BLaER1 treated with 17β-estradiol and CSF1 and Interleukin-3, amounts not matched to agents 10 nM and 100 nM (cell line): ENCODE data around the gene ADAM10.

Experiments used
- H3K27ac ChIP-seq, 11 experiments: shearing (Covaris generic); formaldehyde crosslinking; 2 replicates each; pipeline ENCODE4 v1.8.1; 2022
- H3K27me3 ChIP-seq, 11 experiments: shearing (Covaris generic); formaldehyde crosslinking; 2 replicates each; pipeline ENCODE4 v1.8.1; 2022
- H3K36me3 ChIP-seq, 11 experiments: shearing (Covaris generic); formaldehyde crosslinking; 2 replicates each; pipeline ENCODE4 v1.8.1; 2022
- H3K4me1 ChIP-seq, 10 experiments: shearing (Covaris generic); formaldehyde crosslinking; 2 replicates each; pipeline ENCODE4 v1.8.1; 2022
- H3K4me2 ChIP-seq, 11 experiments: shearing (Covaris generic); formaldehyde crosslinking; 2 replicates each; pipeline ENCODE4 v1.8.1; 2022
- H3K4me3 ChIP-seq, 10 experiments: shearing (Covaris generic); formaldehyde crosslinking; 2 replicates each; pipeline ENCODE4 v1.8.1; 2022
- H3K9ac ChIP-seq, 11 experiments: shearing (Covaris generic); formaldehyde crosslinking; 2 replicates each; pipeline ENCODE4 v1.8.1; 2022
- H3K9me3 ChIP-seq, 11 experiments: shearing (Covaris generic); formaldehyde crosslinking; replicated peaks in 1 of 11; 2 replicates each; pipeline ENCODE4 v1.8.1; 2022
- H4K20me1 ChIP-seq, 11 experiments: shearing (Covaris generic); formaldehyde crosslinking; 2 replicates each; pipeline ENCODE4 v1.8.1; 2022
- Cebpa-rat ChIP-seq, 11 experiments: shearing (Covaris generic); IDR thresholded peaks; 2 replicates each; pipeline ENCODE4 v1.8.1; 2022

ADAM10 gene

DNA sequence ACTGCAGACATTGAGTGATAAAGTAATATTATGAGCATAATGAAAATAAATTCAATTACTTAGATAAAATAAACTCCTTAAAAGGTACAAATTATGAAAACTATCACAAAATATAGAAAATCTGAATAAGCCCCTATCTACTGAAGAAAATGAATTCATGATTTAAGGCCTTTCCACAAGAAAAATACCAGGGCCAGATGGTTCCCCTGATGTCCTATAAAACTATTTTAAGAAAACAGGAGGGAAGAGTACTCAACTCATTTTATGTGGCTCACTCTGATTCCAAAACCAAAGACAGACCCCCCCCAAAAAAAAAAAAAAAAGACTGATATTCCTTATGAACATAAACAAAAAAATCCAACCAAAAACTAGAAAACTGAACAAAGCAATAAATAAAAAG, 59.9 kb downstream of the ADAM10 start:
- no peak for TF ChIP-seq Cebpa-rat (IDR thresholded peaks at IDR 0.05)
- peaks cover 49 to 87% (median 66%) of the 10 kb centered on the region in 11 experiments for H3K36me3 ChIP-seq
- no peak overlapping the region for H3K4me3 ChIP-seq
- peak overlapping the region in 3 of 11 experiments; percentile 21 to 71 (median 70); a peak in 5 of 22 replicates for H3K4me2 ChIP-seq
- H3K27ac ChIP-seq = no peak overlapping the region
- peaks cover 0 to 15% (median 5%) of the 10 kb centered on the region in 11 experiments; a peak in 9 of 22 replicates for H3K9me3 ChIP-seq
- H3K27me3 ChIP-seq = no peaks in the 10 kb centered on the region
- H3K4me1 ChIP-seq = peaks cover 26 to 55% (median 32%) of the 10 kb centered on the region in 10 experiments
- H3K9ac ChIP-seq = no peak overlapping the region
- H4K20me1 ChIP-seq = peaks cover 69 to 100% (median 94%) of the 10 kb centered on the region in 11 experiments

GRCh38 chr15:58686286-58686685, 63.2 kb downstream of the ADAM10 start:
- no peak overlapping the region for H3K4me3 ChIP-seq
- H3K4me1 ChIP-seq = peaks cover 21 to 60% (median 35%) of the 10 kb centered on the region in 10 experiments
- no peak for TF ChIP-seq Cebpa-rat (IDR thresholded peaks at IDR 0.05)
- no peaks in the 10 kb centered on the region for H3K27me3 ChIP-seq
- H4K20me1 ChIP-seq = peaks cover 66 to 100% (median 91%) of the 10 kb centered on the region in 11 experiments
- H3K4me2 ChIP-seq = no peak overlapping the region
- H3K27ac ChIP-seq = no peak overlapping the region
- H3K9me3 ChIP-seq = peaks cover 0 to 15% (median 5%) of the 10 kb centered on the region in 11 experiments; a peak in 9 of 22 replicates
- peaks cover 32 to 76% (median 50%) of the 10 kb centered on the region in 11 experiments for H3K36me3 ChIP-seq
- H3K9ac ChIP-seq = no peak overlapping the region

- Histone ChIP-seq H3K9ac (no peak overlapping the region), H3K4me1 (peaks cover 9 to 59% (median 22%) of the 10 kb centered on the region in 10 experiments), H4K20me1 (peaks cover 66 to 100% (median 91%) of the 10 kb centered on the region in 11 experiments), H3K27me3 (no peaks in the 10 kb centered on the region), H3K27ac (no peak overlapping the region), H3K9me3 (peaks cover 0 to 15% (median 5%) of the 10 kb centered on the region in 11 experiments; a peak in 9 of 22 replicates), H3K4me3 (no peak overlapping the region), H3K4me2 (peak overlapping the region in 3 of 11 experiments; percentile 5 to 29 (median 9); a peak in 1 of 22 replicates), H3K36me3 (peaks cover 35 to 89% (median 64%) of the 10 kb centered on the region in 11 experiments)
- TF ChIP-seq Cebpa-rat (IDR thresholded peaks at IDR 0.05) = no peak
Measured at GRCh38 chr15:58684751-58685150, 64.8 kb downstream of the ADAM10 start.

GRCh38 chr15:58684036-58684710, 65.3 kb downstream of the ADAM10 start:
- peak overlapping the region in 5 of 11 experiments; percentile 2 to 30 (median 20); a peak in 3 of 22 replicates for H3K4me2 ChIP-seq
- peaks cover 0 to 15% (median 5%) of the 10 kb centered on the region in 11 experiments; a peak in 9 of 22 replicates for H3K9me3 ChIP-seq
- H3K36me3 ChIP-seq = peaks cover 39 to 91% (median 68%) of the 10 kb centered on the region in 11 experiments
- H3K9ac ChIP-seq = no peak overlapping the region
- no peaks in the 10 kb centered on the region for H3K27me3 ChIP-seq
- H3K4me3 ChIP-seq = no peak overlapping the region
- H3K27ac ChIP-seq = no peak overlapping the region
- H3K4me1 ChIP-seq = peaks cover 10 to 61% (median 24%) of the 10 kb centered on the region in 10 experiments; a peak in 19 of 20 replicates
- H4K20me1 ChIP-seq = peaks cover 67 to 100% (median 91%) of the 10 kb centered on the region in 11 experiments
- TF ChIP-seq Cebpa-rat (IDR thresholded peaks at IDR 0.05) = no peak

- Histone ChIP-seq H3K4me1 (peaks cover 10 to 75% (median 25%) of the 10 kb centered on the region in 10 experiments; a peak in 19 of 20 replicates), H4K20me1 (peaks cover 59 to 100% (median 92%) of the 10 kb centered on the region in 11 experiments), H3K4me2 (peak overlapping the region in 2 of 11 experiments; percentile 17 to 36; a peak in 2 of 22 replicates), H3K4me3 (no peak overlapping the region), H3K27ac (no peak overlapping the region; a peak in 1 of 22 replicates), H3K27me3 (no peaks in the 10 kb centered on the region), H3K9ac (no peak overlapping the region), H3K36me3 (peaks cover 53 to 91% (median 68%) of the 10 kb centered on the region in 11 experiments), H3K9me3 (peaks cover 0 to 9% (median 5%) of the 10 kb centered on the region in 11 experiments; a peak in 7 of 22 replicates)
- no peak for TF ChIP-seq Cebpa-rat (IDR thresholded peaks at IDR 0.05)
Measured at GRCh38 chr15:58682234-58682633, 67.3 kb downstream of the ADAM10 start.

DNA sequence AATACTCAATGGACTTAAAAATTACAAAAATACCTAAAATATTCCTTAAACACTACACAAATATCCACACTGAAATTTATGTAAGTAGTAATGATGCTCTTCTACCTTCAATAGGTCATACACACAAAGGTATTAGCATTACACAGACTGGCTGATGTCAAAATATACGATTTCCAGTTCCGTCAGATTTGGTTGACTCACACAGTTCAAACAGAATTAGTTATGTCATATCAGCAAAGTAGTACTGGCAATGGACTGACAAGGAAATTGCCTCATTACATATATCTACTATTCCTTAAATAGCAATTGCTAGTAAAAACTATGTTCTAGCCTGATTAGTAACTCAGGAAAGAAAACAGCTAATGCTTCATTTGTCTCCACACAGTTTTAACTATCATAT, 70.8 kb downstream of the ADAM10 start:
- no peaks in the 10 kb centered on the region for H3K9me3 ChIP-seq
- no peak overlapping the region for H3K9ac ChIP-seq
- peaks cover 65 to 96% (median 78%) of the 10 kb centered on the region in 11 experiments for H3K36me3 ChIP-seq
- H3K4me2 ChIP-seq = peak overlapping the region in 3 of 11 experiments; percentile 18 to 57 (median 25); a peak in 4 of 22 replicates
- TF ChIP-seq Cebpa-rat (IDR thresholded peaks at IDR 0.05) = no peak
- H3K4me1 ChIP-seq = peaks cover 3 to 63% (median 16%) of the 10 kb centered on the region in 10 experiments; a peak in 17 of 20 replicates
- peaks cover 39 to 100% (median 61%) of the 10 kb centered on the region in 11 experiments for H4K20me1 ChIP-seq
- peak overlapping the region in 1 of 11 experiments; percentile 17; a peak in 2 of 22 replicates for H3K27ac ChIP-seq
- no peak overlapping the region for H3K4me3 ChIP-seq
- H3K27me3 ChIP-seq = no peaks in the 10 kb centered on the region

- H3K9me3 ChIP-seq = no peaks in the 10 kb centered on the region
- H3K4me2 ChIP-seq = no peak overlapping the region
- TF ChIP-seq Cebpa-rat (IDR thresholded peaks at IDR 0.05) = no peak
- H4K20me1 ChIP-seq = peaks cover 30 to 98% (median 57%) of the 10 kb centered on the region in 11 experiments
- no peak overlapping the region for H3K4me3 ChIP-seq
- no peaks in the 10 kb centered on the region for H3K27me3 ChIP-seq
- no peak overlapping the region for H3K9ac ChIP-seq
- peaks cover 3 to 64% (median 11%) of the 10 kb centered on the region in 10 experiments; a peak in 16 of 20 replicates for H3K4me1 ChIP-seq
- H3K36me3 ChIP-seq = peaks cover 75 to 98% (median 84%) of the 10 kb centered on the region in 11 experiments
- no peak overlapping the region for H3K27ac ChIP-seq
Measured at GRCh38 chr15:58677426-58677825, 72.1 kb downstream of the ADAM10 start.

DNA sequence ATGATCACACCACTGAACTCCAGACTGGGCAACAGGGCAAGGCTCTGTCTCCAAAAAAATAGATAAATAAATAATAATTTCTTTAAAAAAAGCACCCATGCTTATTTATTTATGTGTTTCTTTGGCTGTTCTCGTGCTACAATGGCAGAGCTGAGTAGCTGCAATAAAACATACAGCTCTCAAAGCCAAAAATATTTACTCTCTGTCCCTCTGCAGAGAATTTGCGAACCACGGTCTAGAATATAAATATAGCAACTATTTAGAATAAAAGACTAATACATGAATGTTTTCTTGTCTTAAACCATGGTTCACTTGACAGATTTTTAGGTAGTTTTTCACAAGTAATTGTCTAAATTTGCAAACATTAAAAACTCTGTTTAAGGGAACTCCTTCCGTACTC, 72.7 kb downstream of the ADAM10 start:
- H3K9me3 ChIP-seq = no peaks in the 10 kb centered on the region
- no peak overlapping the region for H3K27ac ChIP-seq
- H3K4me3 ChIP-seq = no peak overlapping the region
- no peak overlapping the region for H3K4me2 ChIP-seq
- H3K9ac ChIP-seq = no peak overlapping the region
- H3K27me3 ChIP-seq = no peaks in the 10 kb centered on the region
- peaks cover 3 to 61% (median 10%) of the 10 kb centered on the region in 10 experiments; a peak in 15 of 20 replicates for H3K4me1 ChIP-seq
- TF ChIP-seq Cebpa-rat (IDR thresholded peaks at IDR 0.05) = no peak
- peaks cover 79 to 98% (median 89%) of the 10 kb centered on the region in 11 experiments for H3K36me3 ChIP-seq
- peaks cover 24 to 98% (median 53%) of the 10 kb centered on the region in 11 experiments for H4K20me1 ChIP-seq

- Histone ChIP-seq H3K4me1 (peaks cover 0 to 61% (median 0%) of the 10 kb centered on the region in 10 experiments; a peak in 7 of 20 replicates), H3K4me3 (no peak overlapping the region), H3K27ac (no peak overlapping the region), H3K9ac (no peak overlapping the region), H3K36me3 (peaks cover 54 to 98% (median 90%) of the 10 kb centered on the region in 11 experiments), H3K4me2 (no peak overlapping the region), H3K27me3 (no peaks in the 10 kb centered on the region), H3K9me3 (no peaks in the 10 kb centered on the region), H4K20me1 (peaks cover 0 to 97% (median 5%) of the 10 kb centered on the region in 11 experiments; a peak in 9 of 22 replicates)
- no peak for TF ChIP-seq Cebpa-rat (IDR thresholded peaks at IDR 0.05)
Measured at GRCh38 chr15:58671186-58671585, 78.3 kb downstream of the ADAM10 start.
